Measurements from ENCODE around the gene MACROD2. TPM values are rescaled to one million over a fixed set of nuclear protein-coding genes. Genes with fewer than 3 reads are reported as not detected.

Gene MACROD2
- total RNA-seq, 4 donors from 2014 or later: 2.1 to 28.1 (median 12.6) TPM

DNA sequence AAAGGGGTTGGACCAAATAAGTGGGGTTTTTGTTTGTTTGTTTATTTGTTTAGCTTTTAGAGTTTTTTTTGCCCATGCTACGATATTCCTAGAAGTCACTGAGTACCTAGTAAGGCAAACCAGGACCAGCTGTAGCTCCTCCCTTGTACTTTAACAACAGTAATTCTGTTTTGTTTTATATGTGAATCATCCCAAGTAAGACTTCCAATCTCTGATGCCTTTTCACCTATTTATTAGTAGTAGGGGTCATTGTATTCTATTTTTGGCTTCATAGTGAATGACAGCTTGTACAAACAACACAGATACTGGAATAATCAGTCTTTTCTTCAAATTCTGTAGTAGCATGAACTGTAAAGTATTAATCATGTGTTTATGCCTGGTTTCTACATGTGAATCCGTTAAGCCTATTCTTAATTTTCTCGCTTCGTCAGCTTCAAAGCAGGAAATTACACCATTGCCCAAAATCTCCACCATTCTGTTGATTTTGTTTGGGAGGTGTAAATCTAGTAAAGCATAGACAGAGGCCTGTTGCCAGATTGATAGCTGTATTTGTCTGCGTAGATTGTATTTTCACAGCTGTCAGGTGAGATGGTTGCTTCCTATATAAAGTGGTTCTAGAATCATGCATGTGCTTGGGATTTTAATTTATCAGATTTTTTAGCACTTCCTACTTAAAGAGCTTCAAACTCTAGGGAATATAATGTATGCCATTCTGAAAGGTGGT is 493.6 kb downstream of the MACROD2 start:
- Histone ChIP-seq H3K27me3 (no peaks in the 10 kb centered on the region), H3K27ac (no peak overlapping the region), H3K4me1 (no peaks in the 10 kb centered on the region), H3K4me3 (no peak overlapping the region), H3K36me3 (no peaks in the 10 kb centered on the region), H3K9me3 (no peaks in the 10 kb centered on the region)
- TF ChIP-seq, protein P1, sequence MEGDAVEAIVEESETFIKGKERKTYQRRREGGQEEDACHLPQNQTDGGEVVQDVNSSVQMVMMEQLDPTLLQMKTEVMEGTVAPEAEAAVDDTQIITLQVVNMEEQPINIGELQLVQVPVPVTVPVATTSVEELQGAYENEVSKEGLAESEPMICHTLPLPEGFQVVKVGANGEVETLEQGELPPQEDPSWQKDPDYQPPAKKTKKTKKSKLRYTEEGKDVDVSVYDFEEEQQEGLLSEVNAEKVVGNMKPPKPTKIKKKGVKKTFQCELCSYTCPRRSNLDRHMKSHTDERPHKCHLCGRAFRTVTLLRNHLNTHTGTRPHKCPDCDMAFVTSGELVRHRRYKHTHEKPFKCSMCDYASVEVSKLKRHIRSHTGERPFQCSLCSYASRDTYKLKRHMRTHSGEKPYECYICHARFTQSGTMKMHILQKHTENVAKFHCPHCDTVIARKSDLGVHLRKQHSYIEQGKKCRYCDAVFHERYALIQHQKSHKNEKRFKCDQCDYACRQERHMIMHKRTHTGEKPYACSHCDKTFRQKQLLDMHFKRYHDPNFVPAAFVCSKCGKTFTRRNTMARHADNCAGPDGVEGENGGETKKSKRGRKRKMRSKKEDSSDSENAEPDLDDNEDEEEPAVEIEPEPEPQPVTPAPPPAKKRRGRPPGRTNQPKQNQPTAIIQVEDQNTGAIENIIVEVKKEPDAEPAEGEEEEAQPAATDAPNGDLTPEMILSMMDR (IDR thresholded peaks at IDR 0.05): no peak
- no peak for TF ChIP-seq POLR2A (IDR thresholded peaks at IDR 0.05)
- intact Hi-C loops (cut with DNase I; ENCODE audit: low total_unique reads): no loop called here
- no peak for DNase-seq

DNA sequence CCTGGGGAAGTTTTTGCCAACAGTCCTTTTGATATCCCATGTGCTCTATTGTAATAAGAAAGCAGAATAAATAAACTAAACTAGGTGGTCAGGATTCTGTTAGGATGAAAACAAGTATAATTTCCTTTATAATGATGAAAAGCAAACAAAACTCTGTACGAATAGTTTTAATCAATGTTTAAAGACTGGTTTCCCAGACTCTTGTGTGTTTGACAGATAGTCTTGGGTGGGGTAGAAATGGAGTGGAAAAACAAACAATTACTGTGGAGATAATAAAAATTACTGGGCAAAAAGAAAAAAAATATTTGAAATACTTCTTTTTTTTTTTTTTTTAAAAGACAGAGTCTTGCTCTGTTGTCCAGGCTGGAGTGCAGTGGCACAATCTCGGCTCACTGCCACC is 494.2 kb downstream of the MACROD2 start:
- H3K36me3 ChIP-seq: no peaks in the 10 kb centered on the region

DNA sequence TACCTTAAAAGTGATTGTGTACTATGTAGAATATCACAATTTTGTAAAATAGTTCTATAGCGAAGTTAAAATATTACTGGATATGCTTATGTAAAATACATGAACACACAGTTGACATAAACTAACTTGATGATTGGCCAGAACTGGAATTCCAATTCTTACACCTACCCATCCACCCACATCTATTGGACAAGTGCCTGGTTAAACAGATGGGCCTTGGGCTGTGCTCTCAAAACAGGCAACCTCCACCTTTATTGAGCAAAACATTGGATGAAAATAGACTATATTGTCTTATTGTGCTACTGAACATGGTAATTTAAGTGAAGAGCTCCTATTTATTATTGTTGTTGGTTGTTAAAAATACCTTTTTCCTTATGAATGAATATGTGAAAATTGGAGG is 496.1 kb downstream of the MACROD2 start:
- H3K27ac ChIP-seq: no peak overlapping the region
- H3K4me1 ChIP-seq: no peaks in the 10 kb centered on the region
- no peaks in the 10 kb centered on the region for H3K36me3 ChIP-seq
- no peak overlapping the region for H3K4me3 ChIP-seq
- H3K27me3 ChIP-seq: no peaks in the 10 kb centered on the region
- no peaks in the 10 kb centered on the region for H3K9me3 ChIP-seq
- TF ChIP-seq, protein P1 (IDR thresholded peaks at IDR 0.05): no peak
- TF ChIP-seq POLR2A (IDR thresholded peaks at IDR 0.05): no peak
- intact Hi-C loops (cut with DNase I; ENCODE audit: low total_unique reads): no loop called here
- DNase-seq: no peak

More for the DNA sequence above, 494.2 kb downstream of the MACROD2 start:
- no peak for TF ChIP-seq POLR2A (IDR thresholded peaks at IDR 0.05)
- TF ChIP-seq, protein P1 (IDR thresholded peaks at IDR 0.05): no peak
- Histone ChIP-seq H3K4me3 (no peak overlapping the region), H3K9me3 (no peaks in the 10 kb centered on the region), H3K4me1 (no peaks in the 10 kb centered on the region), H3K27me3 (no peaks in the 10 kb centered on the region), H3K27ac (no peak overlapping the region)
- no peak for DNase-seq
- intact Hi-C loops (cut with DNase I; ENCODE audit: low total_unique reads): no loop called here

DNA sequence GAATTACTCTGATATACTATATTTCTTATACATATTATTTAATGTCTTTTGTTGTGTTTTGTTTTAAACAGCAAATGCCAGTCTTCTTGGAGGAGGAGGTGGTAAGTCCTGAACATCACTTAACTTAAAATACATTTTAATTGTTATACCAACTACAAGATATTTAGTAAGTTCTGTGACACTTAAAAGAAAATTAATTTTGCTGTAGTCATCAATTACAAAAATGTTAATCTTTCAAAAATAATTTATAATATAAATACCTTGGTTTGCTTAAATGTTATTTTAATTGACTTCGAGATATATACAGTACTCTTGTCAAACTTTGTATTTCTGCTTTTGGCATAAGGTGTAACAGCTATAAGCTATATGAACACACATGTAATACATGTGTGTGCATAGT is 498.1 kb downstream of the MACROD2 start:
- Histone ChIP-seq H3K36me3 (no peaks in the 10 kb centered on the region), H3K9me3 (no peaks in the 10 kb centered on the region), H3K4me1 (no peaks in the 10 kb centered on the region), H3K27ac (no peak overlapping the region), H3K27me3 (no peaks in the 10 kb centered on the region), H3K4me3 (no peak overlapping the region)
- no peak for DNase-seq
- TF ChIP-seq, protein P1 (IDR thresholded peaks at IDR 0.05): no peak
- no peak for TF ChIP-seq POLR2A (IDR thresholded peaks at IDR 0.05)
- intact Hi-C loops (cut with DNase I; ENCODE audit: low total_unique reads): no loop called here

DNA sequence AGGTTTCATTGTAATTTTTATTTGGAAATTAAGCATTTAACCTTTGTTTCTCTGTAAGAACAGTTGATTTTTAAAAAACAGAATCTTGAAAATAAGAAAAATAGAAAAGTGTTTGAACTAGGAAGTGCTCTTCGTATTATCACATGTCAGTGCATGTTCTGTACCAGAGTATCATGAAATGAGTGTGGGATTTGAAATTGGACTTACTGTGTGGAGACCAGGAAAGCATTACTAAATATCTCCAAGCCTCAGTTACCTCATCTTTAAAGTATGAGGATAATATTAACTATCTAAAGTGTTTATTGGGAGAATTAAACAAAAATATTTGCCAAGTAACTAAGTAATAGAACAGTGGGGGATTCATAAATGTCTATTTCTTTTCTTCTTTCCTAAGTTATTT is 499.0 kb downstream of the MACROD2 start:
- no peak for DNase-seq
- no peaks in the 10 kb centered on the region for H3K4me1 ChIP-seq
- no peaks in the 10 kb centered on the region for H3K36me3 ChIP-seq
- intact Hi-C loops (cut with DNase I; ENCODE audit: low total_unique reads): no loop called here
- no peak overlapping the region for H3K4me3 ChIP-seq
- no peak overlapping the region for H3K27ac ChIP-seq
- no peaks in the 10 kb centered on the region for H3K27me3 ChIP-seq
- no peaks in the 10 kb centered on the region for H3K9me3 ChIP-seq
- TF ChIP-seq, protein P1 (IDR thresholded peaks at IDR 0.05): no peak
- no peak for TF ChIP-seq POLR2A (IDR thresholded peaks at IDR 0.05)

Data from uterus (tissue), 4 donors.